Measurements from ENCODE around the gene RPS6KA1.

- no peak for TF ChIP-seq CTCF (IDR thresholded peaks at IDR 0.05; ENCODE audit: low read depth, low read length, poor library complexity, severe bottlenecking)
- no peak for TF ChIP-seq EZH2phosphoT487 (IDR thresholded peaks at IDR 0.05; ENCODE audit: borderline replicate concordance, low read length)
Observed at GRCh38 chr1:26518355-26518754, 11.2 kb upstream of the RPS6KA1 start.

Data from DOHH2 (cell line).